ENCODE measurements around the gene VAMP3. TPM values are rescaled to one million over a fixed set of nuclear protein-coding genes. Genes with fewer than 3 reads are reported as not detected.

VAMP3 gene
- total and polyA plus RNA-seq, 4 donors = 17.4 to 38.4 (median 25.9) TPM

- DNase-seq (ENCODE audit: low spot score) = no peak
- no peak overlapping the region for H3K27ac ChIP-seq (ENCODE audit: low read depth in 1 of 2, low read length in 2 of 2)
- no peaks in the 10 kb centered on the region for H3K27me3 ChIP-seq (ENCODE audit: control insufficient read depth in 4 of 4, insufficient read depth in 4 of 4, low read length in 3 of 4)
- 90% methylated on average over 7 of the region's 7 CpGs for WGBS
- peaks cover 8 to 78% (median 74%) of the 10 kb centered on the region in 4 donors for H3K36me3 ChIP-seq (ENCODE audit: control insufficient read depth in 4 of 4, insufficient read depth in 3 of 4, low read depth in 1 of 4, low read length in 3 of 4)
- TF ChIP-seq CTCF (IDR thresholded peaks at IDR 0.05; ENCODE audit: low read depth, low read length, missing input control) = no peak
- TF ChIP-seq RAD21 (IDR thresholded peaks at IDR 0.05) = no peak
- TF ChIP-seq ZBTB33 (IDR thresholded peaks at IDR 0.05) = no peak
- no peak for TF ChIP-seq YY1 (IDR thresholded peaks at IDR 0.05)
- no peak for TF ChIP-seq GABPA (IDR thresholded peaks at IDR 0.05 in 1 of 2, conservative IDR thresholded peaks at IDR 0.05 in 1 of 2)
- TF ChIP-seq REST (IDR thresholded peaks at IDR 0.05) = no peak
- TF ChIP-seq MAX (IDR thresholded peaks at IDR 0.05) = no peak
- no peak for TF ChIP-seq FOXA2 (IDR thresholded peaks at IDR 0.05)
- TF ChIP-seq HNF4G (IDR thresholded peaks at IDR 0.05) = no peak
- no peak overlapping the region for H3K4me3 ChIP-seq (ENCODE audit: low read depth in 1 of 3, low read length in 3 of 3)
- H3K9me3 ChIP-seq (ENCODE audit: control insufficient read depth in 4 of 4, low read length in 3 of 4) = no peaks in the 10 kb centered on the region
- H3K9ac ChIP-seq (ENCODE audit: low read depth in 1 of 2, low read length in 2 of 2) = no peak overlapping the region
- no peaks in the 10 kb centered on the region for H3K4me1 ChIP-seq (ENCODE audit: control insufficient read depth in 4 of 4, insufficient read depth in 4 of 4, low read length in 3 of 4)
Measured at GRCh38 chr1:7826363-7826762, 55.3 kb downstream of the VAMP3 start.

GRCh38 chr1:7827126-7827955 is 56.2 kb downstream of the VAMP3 start:
- Histone ChIP-seq H3K4me3 (ENCODE audit: low read depth in 1 of 3, low read length in 3 of 3) (no peak overlapping the region), H3K9me3 (ENCODE audit: control insufficient read depth in 4 of 4, low read length in 3 of 4) (no peaks in the 10 kb centered on the region), H3K27me3 (ENCODE audit: control insufficient read depth in 4 of 4, insufficient read depth in 4 of 4, low read length in 3 of 4) (no peaks in the 10 kb centered on the region), H3K36me3 (ENCODE audit: control insufficient read depth in 4 of 4, insufficient read depth in 3 of 4, low read depth in 1 of 4, low read length in 3 of 4) (peaks cover 8 to 71% (median 66%) of the 10 kb centered on the region in 4 donors), H3K4me1 (ENCODE audit: control insufficient read depth in 4 of 4, insufficient read depth in 4 of 4, low read length in 3 of 4) (peaks cover 0 to 2% (median 0%) of the 10 kb centered on the region in 4 donors), H3K9ac (ENCODE audit: low read depth in 1 of 2, low read length in 2 of 2) (no peak overlapping the region), H3K27ac (ENCODE audit: low read depth in 1 of 2, low read length in 2 of 2) (no peak overlapping the region)
- TF ChIP-seq REST (IDR thresholded peaks at IDR 0.05) (no peak), GABPA (IDR thresholded peaks at IDR 0.05 in 1 of 2, conservative IDR thresholded peaks at IDR 0.05 in 1 of 2) (peak in 1 of 2 donors; percentile 44)
- 86% methylated on average over 39 of the region's 39 CpGs for WGBS
- no peak for DNase-seq (ENCODE audit: low spot score)

Data from liver (tissue), 9 donors.